ENCODE measurements around the gene TMEM185A.
"Not testable (repeated sequence)": the region's sequence is repeated elsewhere in the genome, so short reads cannot be mapped to it uniquely, and the experiment has no call there.

GRCh38 chrX:149595943-149596342 is 35.6 kb downstream of the TMEM185A start:
- TF ChIP-seq EZH2phosphoT487 (IDR thresholded peaks at IDR 0.05; ENCODE audit: insufficient read depth, low read depth); EZH2 (IDR thresholded peaks at IDR 0.05; ENCODE audit: insufficient read depth, poor library complexity, severe bottlenecking): not testable (repeated sequence)

Data from GM23248 (cell line).